ENCODE data around the gene HEXIM1.
A peak's percentile ranks its signal among the peaks of the same experiment; 100 is the strongest.

Gene HEXIM1

GRCh38 chr17:45168991-45169752, 20.9 kb downstream of the HEXIM1 start:
- DNase-seq: no peak

DNA sequence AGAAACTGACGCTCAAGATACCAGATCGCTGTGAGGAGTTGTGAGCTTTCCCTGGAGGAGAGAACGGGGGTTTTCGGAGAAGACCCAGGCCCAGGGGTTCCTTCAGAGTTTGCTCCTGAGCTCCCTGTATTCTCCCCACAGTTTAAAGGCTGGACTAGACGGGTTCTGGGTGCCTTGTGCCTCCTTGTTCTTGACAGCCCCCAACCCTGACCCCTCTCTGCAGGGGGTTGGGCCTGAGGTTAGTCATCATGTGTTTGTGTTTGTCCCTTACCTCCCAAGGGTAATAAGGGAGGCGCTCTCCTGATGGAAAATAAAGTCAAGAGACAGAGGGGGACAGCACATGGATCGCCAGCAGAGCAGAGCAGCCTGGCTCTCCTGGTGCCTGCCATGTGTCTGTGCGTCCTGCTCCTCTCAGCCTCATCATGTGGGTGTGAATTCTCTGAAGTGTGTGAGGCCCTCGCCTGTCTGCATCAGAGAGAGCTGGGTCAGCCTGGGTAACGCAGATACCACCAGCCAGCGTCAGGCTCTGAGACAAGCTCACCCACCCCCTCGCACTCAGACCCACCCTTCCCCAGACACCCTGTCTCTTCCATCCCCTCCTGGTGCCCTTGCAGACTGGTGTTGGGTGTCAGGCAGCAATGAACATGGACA, 22.1 kb downstream of the HEXIM1 start:
- no peak for DNase-seq

DNA sequence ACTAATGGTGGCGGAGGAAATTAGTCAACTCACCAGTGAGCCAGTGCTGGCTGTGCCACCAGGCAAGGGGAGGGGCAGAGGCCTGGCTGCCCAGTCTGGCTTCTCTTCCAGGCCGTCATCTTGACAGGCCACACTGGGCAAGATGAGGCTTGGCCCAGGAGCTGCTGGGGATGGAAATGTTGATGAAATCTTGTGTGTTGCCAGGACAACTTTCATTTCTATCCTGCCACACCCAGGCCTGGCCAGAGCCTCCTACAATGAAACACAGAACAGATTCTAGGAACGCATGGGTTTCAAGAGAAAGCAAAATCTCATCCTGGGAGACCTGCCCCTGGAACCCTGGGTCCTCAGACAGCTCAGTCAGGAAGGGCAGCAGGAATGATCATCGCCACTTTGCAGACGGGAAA, 22.7 kb downstream of the HEXIM1 start:
- DNase-seq: peak in 27 of 56 donors; percentile 7 to 47 (median 19)

DNA sequence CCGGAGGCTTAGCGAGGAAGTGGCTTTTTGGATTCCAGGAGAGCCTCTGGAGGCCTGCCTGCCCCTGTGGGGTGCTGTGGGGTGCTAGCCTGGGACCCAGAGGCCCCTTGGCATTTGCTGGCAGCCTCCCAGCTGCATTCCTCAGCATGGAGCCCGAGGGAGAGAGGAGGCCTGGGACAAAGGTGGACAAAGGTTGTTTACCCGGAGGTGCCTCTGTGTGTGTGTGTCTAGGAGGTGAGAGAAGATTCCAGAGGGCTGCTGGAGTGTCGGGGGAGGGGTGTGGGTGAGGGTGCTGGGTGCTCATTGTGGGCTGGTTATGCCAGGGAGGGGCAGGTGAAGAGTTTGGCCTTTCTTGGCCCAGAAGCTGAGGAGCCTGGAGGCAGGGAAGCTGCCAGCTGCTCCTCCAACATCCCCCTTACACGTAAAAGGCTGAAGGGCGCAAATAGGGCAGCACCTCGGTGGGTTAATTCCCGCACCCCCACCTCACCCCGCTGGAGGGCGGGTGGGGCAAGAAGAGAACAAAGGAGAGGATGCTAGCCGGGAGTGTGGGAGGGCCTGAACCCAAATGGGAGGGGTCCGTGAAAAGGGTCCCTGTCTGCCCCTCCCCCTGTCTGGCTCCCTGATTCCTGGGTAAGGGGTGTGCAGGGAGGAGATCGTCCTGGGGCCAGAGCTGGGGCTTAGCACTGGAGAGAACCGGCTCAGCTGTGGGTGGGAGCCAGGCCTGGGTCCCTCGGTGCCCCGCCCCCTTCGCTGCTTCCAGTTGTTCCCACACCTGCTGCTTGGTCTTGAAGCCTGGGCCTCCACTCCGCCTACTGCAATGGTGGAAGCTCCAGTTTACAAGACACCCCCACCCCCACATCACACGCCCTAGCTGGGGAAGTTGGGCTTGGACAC, 23.3 kb downstream of the HEXIM1 start:
- DNase-seq: peak in 10 of 56 donors; percentile 5 to 40 (median 20)

GRCh38 chr17:45172232-45172540, 23.9 kb downstream of the HEXIM1 start:
- DNase-seq: peak in 1 of 56 donors; percentile 50

- DNase-seq: peak; percentile 58 to 92 (median 86)
These were observed 24.4 kb downstream of the HEXIM1 start for GRCh38 chr17:45172541-45173286.

- DNase-seq: no peak
These were observed 27.5 kb downstream of the HEXIM1 start for GRCh38 chr17:45175759-45176115.

- no peak for DNase-seq
These were observed 29.3 kb downstream of the HEXIM1 start for GRCh38 chr17:45177563-45177962.

GRCh38 chr17:45184144-45184543, 35.9 kb downstream of the HEXIM1 start:
- DNase-seq: no peak

DNA sequence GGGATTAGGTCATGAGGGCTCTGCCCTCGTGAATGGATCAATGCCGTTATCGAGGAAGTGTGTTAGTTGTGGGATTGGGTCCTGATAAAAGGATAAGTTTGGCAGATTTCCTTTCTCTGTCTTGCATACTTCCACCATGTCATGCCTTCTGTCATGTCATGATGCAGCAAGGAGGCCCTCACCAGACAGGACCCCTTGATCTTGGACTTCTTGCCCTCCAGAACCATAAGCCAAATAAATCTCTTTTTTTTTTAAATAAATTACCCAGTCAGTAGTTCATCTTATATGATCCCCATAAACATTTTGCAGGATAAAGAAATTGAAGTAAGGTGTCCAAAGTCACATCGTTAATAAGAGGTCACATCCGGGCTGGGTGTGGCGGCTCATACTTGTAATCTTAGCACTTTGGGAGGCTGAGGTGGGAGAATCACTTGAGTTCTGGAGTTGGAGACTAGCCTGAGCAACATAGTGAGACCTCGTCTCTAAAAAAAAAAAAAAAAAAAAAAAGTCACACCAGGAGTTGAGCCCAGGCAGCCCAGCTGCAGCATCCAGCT, 38.6 kb downstream of the HEXIM1 start:
- no peak for DNase-seq

GRCh38 chr17:45189009-45189408, 40.7 kb downstream of the HEXIM1 start:
- no peak for DNase-seq

DNA sequence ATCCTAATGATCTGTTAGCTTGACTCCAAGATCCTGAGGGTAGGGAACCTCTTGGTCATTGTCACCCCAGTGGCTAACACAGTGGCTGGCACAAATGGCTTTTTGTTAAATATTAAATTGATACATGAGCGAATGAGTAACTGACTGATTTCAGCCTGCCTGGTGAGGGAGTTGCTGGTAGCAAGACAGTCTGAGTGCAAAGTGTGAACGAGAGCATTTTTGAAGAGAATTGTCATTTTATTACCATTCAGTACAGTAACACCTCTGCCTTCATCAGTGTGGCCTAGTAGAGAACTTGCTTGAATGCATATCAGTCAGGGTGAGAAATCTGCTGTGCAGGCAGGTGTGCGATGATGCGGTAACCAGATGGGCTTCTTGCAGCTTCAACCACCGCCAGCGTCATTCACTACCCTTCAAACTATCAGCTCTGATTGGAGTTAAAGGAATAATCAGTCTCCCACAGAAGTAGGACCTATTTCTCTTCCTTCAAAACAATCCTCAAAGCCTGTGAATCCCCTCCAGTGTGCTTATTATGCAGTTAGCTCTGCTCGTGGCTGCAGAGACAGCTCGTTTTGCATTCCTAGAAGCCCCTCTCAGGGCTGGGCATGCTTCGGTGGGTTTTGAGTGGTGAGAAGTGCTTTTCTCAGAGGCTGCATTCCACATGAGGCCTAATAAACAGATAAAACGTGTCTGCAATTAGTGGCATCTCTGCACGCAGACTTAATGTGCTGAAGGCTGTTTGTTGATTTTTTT, 42.4 kb downstream of the HEXIM1 start:
- DNase-seq: peak in 2 of 56 donors; percentile 1 to 36

- DNase-seq: no peak
These were observed 47.1 kb downstream of the HEXIM1 start for GRCh38 chr17:45195424-45195823.

DNA sequence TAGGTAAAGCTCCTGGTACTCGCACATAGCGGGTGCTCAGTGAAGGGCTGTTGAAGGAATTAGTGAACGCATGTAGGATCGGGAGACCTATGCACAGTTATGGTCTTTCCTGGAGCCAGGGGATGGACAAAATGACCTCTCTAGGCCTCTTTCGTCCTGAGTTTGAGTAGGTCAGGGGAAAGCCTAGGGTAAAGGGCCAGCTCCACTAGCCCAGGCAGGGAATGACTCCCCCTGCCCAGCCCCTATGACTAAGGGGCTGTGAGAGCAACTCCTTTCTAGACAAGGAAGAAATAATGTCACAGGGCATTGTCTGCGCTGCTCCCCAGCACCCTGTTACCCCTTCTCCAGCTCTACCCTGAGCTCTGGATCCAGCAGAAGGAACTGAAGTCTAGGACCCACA, 48.8 kb downstream of the HEXIM1 start:
- no peak for DNase-seq

GRCh38 chr17:45197555-45198334, 49.5 kb downstream of the HEXIM1 start:
- DNase-seq: peak in 54 of 56 donors; percentile 15 to 94 (median 79)

GRCh38 chr17:45200701-45201100, 52.4 kb downstream of the HEXIM1 start:
- DNase-seq: no peak

DNA sequence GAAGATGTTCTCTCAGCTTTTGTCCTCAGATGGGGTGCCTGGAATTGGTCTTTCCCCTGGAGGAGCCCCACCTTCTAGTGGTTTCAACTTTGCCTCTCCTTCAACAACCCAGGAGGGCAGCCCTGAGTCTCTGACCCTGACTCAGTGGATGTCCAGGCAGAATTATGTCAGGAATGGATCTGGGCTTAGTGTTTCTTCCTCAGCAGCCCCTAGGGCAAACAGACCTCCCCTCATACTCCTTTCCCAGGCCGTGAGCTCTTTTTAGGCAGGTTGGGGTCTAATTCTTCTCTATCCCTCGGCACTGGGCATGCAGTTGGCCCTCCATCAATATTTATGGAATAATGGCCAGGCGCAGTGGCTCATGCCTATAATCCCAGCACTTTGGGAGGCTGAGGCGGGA, 53.2 kb downstream of the HEXIM1 start:
- DNase-seq: no peak

Measured in nucleus accumbens (tissue), 56 donors.